Measurements from ENCODE around the gene RAB8A.

RAB8A gene

GRCh38 chr19:16111160-16111908 is at the start of gene RAB8A:
Gene RAB8A (plus strand): TSS chr19:16111889. CDS start chr19:16111902, 13 bp downstream.
- TF ChIP-seq EZH2phosphoT487 (IDR thresholded peaks at IDR 0.05; ENCODE audit: low read depth) (no peak), CTCF (IDR thresholded peaks at IDR 0.05; ENCODE audit: low read depth, low read length) (peak; percentile 78)

GRCh38 chr19:16061943-16062342 is 49.7 kb upstream of the RAB8A start:
- TF ChIP-seq EZH2phosphoT487 (IDR thresholded peaks at IDR 0.05; ENCODE audit: low read depth): no peak
- no peaks in the 10 kb centered on the region for H4K20me1 ChIP-seq (ENCODE audit: insufficient read depth, low read length)
- peaks cover 11% of the 10 kb centered on the region; the same call in 1 of the 2 replicates for H3K9me3 ChIP-seq (ENCODE audit: insufficient read depth, low read length)
- H3K27ac ChIP-seq (ENCODE audit: low read length): no peak overlapping the region
- H3K4me3 ChIP-seq (ENCODE audit: low read length): no peak overlapping the region
- H3K36me3 ChIP-seq (replicated peaks; ENCODE audit: low read depth, low read length): no peaks in the 10 kb centered on the region
- no peaks in the 10 kb centered on the region for H3K79me2 ChIP-seq (ENCODE audit: low read length)
- no peak overlapping the region for H3K4me2 ChIP-seq (ENCODE audit: low read length)
- no peak overlapping the region for H3K9ac ChIP-seq (ENCODE audit: low read length)
- H3K27me3 ChIP-seq (ENCODE audit: low read depth, low read length): no peaks in the 10 kb centered on the region
- H2AFZ ChIP-seq (ENCODE audit: low read depth, low read length): no peak overlapping the region
- peaks cover 27% of the 10 kb centered on the region for H3K4me1 ChIP-seq (ENCODE audit: low read length)

More at GRCh38 chr19:16111160-16111908, at the start of gene RAB8A:
- H3K27ac ChIP-seq (ENCODE audit: low read length): peak within 1 kb of the TSS; percentile 79
- peak within 1 kb of the TSS; percentile 99 for H3K4me2 ChIP-seq (ENCODE audit: low read length)
- H3K4me1 ChIP-seq (ENCODE audit: low read length): peaks cover 50% of the 10 kb centered on the region
- no peaks in the 10 kb centered on the region for H3K27me3 ChIP-seq (ENCODE audit: low read depth, low read length)
- peaks cover 50% of the 10 kb centered on the region for H3K79me2 ChIP-seq (ENCODE audit: low read length)
- peak within 1 kb of the TSS; percentile 94 for H3K4me3 ChIP-seq (ENCODE audit: low read length)
- H2AFZ ChIP-seq (ENCODE audit: low read depth, low read length): no peak within 1 kb of the TSS
- 0 out of 2 replicates have a peak, but pooled peaks cover 6% of the 10 kb centered on the region for H4K20me1 ChIP-seq (ENCODE audit: insufficient read depth, low read length)
- peak within 1 kb of the TSS; percentile 99 for H3K9ac ChIP-seq (ENCODE audit: low read length)
- peaks cover 30% of the 10 kb centered on the region for H3K36me3 ChIP-seq (replicated peaks; ENCODE audit: low read depth, low read length)
- H3K9me3 ChIP-seq (ENCODE audit: insufficient read depth, low read length): no peaks in the 10 kb centered on the region

GRCh38 chr19:16062789-16063188 is 48.9 kb upstream of the RAB8A start:
- TF ChIP-seq CTCF (IDR thresholded peaks at IDR 0.05; ENCODE audit: low read depth, low read length) (peak; percentile 85), EZH2phosphoT487 (IDR thresholded peaks at IDR 0.05; ENCODE audit: low read depth) (no peak)
- 0 out of 2 replicates have a peak overlapping the region, but pooled peaks have one; percentile 12 for H3K27ac ChIP-seq (ENCODE audit: low read length)
- H3K79me2 ChIP-seq (ENCODE audit: low read length): no peaks in the 10 kb centered on the region
- no peak overlapping the region for H3K4me3 ChIP-seq (ENCODE audit: low read length)
- no peaks in the 10 kb centered on the region for H3K27me3 ChIP-seq (ENCODE audit: low read depth, low read length)
- peak overlapping the region; percentile 56 for H3K4me2 ChIP-seq (ENCODE audit: low read length)
- no peaks in the 10 kb centered on the region for H3K36me3 ChIP-seq (replicated peaks; ENCODE audit: low read depth, low read length)
- no peak overlapping the region for H3K9ac ChIP-seq (ENCODE audit: low read length)
- H3K4me1 ChIP-seq (ENCODE audit: low read length): peaks cover 24% of the 10 kb centered on the region
- H2AFZ ChIP-seq (ENCODE audit: low read depth, low read length): no peak overlapping the region
- H4K20me1 ChIP-seq (ENCODE audit: insufficient read depth, low read length): no peaks in the 10 kb centered on the region
- peaks cover 6% of the 10 kb centered on the region; the same call in 1 of the 2 replicates for H3K9me3 ChIP-seq (ENCODE audit: insufficient read depth, low read length)

- H3K9ac ChIP-seq (ENCODE audit: low read length): no peak overlapping the region
- TF ChIP-seq EZH2phosphoT487 (IDR thresholded peaks at IDR 0.05; ENCODE audit: low read depth): no peak
- no peak for TF ChIP-seq CTCF (IDR thresholded peaks at IDR 0.05; ENCODE audit: low read depth, low read length)
- no peak overlapping the region for H3K27ac ChIP-seq (ENCODE audit: low read length)
- H3K4me3 ChIP-seq (ENCODE audit: low read length): no peak overlapping the region
- H3K79me2 ChIP-seq (ENCODE audit: low read length): no peaks in the 10 kb centered on the region
- no peak overlapping the region for H3K4me2 ChIP-seq (ENCODE audit: low read length)
- peaks cover 6% of the 10 kb centered on the region; the same call in 1 of the 2 replicates for H3K9me3 ChIP-seq (ENCODE audit: insufficient read depth, low read length)
- H3K27me3 ChIP-seq (ENCODE audit: low read depth, low read length): no peaks in the 10 kb centered on the region
- no peaks in the 10 kb centered on the region for H3K36me3 ChIP-seq (replicated peaks; ENCODE audit: low read depth, low read length)
- peaks cover 29% of the 10 kb centered on the region for H3K4me1 ChIP-seq (ENCODE audit: low read length)
- no peak overlapping the region for H2AFZ ChIP-seq (ENCODE audit: low read depth, low read length)
- no peaks in the 10 kb centered on the region for H4K20me1 ChIP-seq (ENCODE audit: insufficient read depth, low read length)
These were observed 47.3 kb upstream of the RAB8A start for GRCh38 chr19:16064209-16064889.
